GM12801 (cell line): Measurements from ENCODE around the gene OLR1.

ENCODE experiments used
- TF ChIP-seq, protein P1 (sequence below): IDR thresholded peaks from one replicate; pipeline ENCODE4 v1.5.1; 2011; ENCODE audit warnings: control low read depth; ENCODE audit not compliant: insufficient read length; ENCODE audit errors: extremely low read depth

OLR1 gene

DNA sequence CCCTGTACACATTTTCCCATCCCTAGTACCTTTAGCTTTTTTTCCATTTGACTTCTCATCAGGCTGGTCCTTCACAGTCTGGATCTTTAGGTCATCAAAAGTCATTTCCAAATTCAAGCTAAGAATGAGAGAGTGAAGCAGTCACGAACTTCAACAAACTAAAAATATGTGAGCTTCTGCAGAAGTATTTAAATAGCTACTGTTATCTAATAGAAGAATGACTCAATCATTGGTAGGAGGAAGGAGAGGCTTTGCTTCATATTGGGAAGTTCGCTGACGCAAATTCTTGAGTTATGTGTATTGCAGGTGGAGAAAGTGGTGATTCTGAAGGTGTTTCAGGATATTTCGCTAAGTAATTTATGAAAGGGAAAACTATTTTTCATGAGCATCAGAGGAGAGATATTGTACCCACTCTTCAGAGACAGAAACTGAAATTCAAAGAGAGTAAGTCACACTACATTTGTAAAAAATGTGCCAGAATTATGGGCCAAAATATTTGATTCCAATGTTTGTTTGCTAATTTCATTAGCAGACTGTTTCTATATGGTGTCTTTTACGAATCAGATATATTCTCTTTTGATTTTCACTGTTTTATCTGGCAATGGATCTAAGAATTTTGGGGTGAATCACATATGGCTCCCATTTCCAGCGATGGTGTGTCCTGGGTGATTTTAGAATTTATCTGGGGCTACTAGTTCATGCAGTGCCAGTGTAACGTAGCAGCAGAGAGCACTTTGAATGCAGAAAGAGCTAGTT lies at the start of gene OLR1:
TSS of gene OLR1 (minus strand) at position 160 of the 756 bp plus-strand sequence. CDS start at position 105, 55 bp downstream.
- TF ChIP-seq, protein P1, sequence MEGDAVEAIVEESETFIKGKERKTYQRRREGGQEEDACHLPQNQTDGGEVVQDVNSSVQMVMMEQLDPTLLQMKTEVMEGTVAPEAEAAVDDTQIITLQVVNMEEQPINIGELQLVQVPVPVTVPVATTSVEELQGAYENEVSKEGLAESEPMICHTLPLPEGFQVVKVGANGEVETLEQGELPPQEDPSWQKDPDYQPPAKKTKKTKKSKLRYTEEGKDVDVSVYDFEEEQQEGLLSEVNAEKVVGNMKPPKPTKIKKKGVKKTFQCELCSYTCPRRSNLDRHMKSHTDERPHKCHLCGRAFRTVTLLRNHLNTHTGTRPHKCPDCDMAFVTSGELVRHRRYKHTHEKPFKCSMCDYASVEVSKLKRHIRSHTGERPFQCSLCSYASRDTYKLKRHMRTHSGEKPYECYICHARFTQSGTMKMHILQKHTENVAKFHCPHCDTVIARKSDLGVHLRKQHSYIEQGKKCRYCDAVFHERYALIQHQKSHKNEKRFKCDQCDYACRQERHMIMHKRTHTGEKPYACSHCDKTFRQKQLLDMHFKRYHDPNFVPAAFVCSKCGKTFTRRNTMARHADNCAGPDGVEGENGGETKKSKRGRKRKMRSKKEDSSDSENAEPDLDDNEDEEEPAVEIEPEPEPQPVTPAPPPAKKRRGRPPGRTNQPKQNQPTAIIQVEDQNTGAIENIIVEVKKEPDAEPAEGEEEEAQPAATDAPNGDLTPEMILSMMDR, result no peak

GRCh38 chr12:10220398-10221077 lies 48.6 kb upstream of the OLR1 start:
- TF ChIP-seq, protein P1, result no peak

DNA sequence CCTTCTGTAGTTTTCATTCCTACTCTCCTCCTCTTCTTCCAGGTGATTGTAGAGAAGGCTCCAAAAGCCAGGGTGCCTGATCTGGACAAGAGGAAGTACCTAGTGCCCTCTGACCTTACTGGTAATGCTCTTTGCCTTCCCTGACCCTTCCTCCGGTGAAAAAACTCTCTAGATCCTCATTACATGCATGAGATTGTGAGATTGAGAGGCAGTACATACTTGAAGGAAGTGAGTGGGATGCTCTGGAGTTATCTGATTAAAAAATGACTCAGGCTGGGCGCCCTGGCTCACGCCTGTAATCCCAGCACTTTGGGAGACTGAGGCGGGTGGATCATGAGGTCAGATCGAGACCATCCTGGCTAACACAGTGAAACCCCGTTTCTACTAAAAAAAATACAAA lies 46.1 kb upstream of the OLR1 start:
- TF ChIP-seq, protein P1, result no peak

DNA sequence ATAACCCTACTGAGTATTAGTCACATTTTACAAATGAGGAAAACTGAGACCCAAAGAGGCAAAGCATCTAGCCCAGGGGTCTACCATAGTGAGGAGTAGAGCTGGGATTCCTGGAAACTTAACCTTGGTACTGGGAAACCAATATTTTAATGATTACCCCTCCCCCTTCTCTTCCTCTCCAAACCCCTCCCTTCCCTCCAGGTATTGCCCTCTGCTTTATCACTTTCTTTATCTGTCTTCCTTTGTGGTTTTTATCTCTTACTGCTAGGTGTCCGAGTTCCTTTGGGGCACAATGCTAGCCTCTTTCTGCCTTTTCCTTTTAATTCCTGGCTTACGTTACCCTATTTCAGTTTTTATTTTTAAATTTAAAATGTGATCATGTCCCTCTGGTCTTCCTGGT lies 43.5 kb upstream of the OLR1 start:
- TF ChIP-seq, protein P1, result no peak

- TF ChIP-seq, protein P1, result no peak
Observed at GRCh38 chr12:10214895-10215267, 42.9 kb upstream of the OLR1 start.

- TF ChIP-seq, protein P1, result no peak
Observed at GRCh38 chr12:10214136-10214894, 42.4 kb upstream of the OLR1 start.
